NCI-H460 (cell line): ENCODE data around the gene SLC26A11. TPM values are rescaled to one million over a fixed set of nuclear protein-coding genes. Genes with fewer than 3 reads are reported as not detected.

Experiments used
- DNase-seq: peaks from one replicate; pipeline ENCODE4 v3.0.0-alpha.2; 2016; ENCODE audit warnings: low read depth; ENCODE audit errors: extremely low read depth
- total RNA-seq: library from RNA; depleted of rRNA; stranded (reverse); fragments of >200 nt; shearing (Covaris generic); gene quantifications from 2 replicates; pipeline ENCODE4 v1.2.3, GENCODE V29; 2014

SLC26A11 gene
- total RNA-seq, 1 experiment from 2014 or later, result 7.6 TPM

DNA sequence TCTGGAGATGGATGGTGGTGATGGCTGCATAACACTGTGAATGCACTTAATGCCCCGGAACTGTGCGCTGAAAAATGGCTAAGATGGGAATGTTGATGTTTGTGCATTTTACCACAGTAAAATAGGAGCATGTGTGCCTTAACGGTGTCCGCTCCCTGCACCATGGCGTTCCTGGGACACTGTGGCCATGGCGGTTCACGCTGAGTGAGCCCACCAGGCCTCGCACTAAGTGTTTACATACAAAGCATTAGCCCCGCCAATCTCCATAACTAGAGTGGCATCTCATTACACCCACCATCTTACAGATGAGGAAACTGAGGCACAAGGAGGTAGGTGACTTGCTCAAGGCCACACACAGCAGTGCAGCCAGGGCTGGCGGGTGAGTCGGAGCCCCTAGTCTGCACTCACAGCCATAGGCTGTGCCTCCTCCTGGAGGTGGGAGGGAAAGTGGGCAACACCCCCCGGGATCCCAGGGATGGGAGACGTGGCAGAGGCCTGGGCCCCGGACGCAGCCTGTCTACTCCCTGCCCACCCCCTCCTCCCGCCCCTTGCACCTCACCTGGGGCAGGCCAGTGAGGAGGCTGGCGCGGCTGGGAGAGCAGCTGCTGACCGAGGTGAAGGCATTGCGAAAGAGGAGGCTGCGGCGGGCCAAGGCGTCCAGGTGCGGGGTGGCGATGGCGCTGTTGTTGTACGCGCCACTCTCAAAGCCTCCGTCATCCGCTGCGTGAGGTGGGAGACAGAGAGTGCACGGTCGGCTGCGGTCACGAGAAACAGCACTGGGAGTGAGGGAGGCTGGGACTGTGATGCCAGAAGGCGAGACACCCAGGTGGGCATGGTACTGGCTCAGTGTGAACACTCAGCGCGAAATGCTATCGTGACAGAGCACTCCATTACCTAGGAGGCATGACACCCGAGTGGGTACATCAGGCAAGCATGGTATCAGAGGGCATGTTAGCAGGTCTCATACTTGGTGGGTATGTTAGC lies 3.5 kb upstream of the SLC26A11 start:
- no peak for DNase-seq

DNA sequence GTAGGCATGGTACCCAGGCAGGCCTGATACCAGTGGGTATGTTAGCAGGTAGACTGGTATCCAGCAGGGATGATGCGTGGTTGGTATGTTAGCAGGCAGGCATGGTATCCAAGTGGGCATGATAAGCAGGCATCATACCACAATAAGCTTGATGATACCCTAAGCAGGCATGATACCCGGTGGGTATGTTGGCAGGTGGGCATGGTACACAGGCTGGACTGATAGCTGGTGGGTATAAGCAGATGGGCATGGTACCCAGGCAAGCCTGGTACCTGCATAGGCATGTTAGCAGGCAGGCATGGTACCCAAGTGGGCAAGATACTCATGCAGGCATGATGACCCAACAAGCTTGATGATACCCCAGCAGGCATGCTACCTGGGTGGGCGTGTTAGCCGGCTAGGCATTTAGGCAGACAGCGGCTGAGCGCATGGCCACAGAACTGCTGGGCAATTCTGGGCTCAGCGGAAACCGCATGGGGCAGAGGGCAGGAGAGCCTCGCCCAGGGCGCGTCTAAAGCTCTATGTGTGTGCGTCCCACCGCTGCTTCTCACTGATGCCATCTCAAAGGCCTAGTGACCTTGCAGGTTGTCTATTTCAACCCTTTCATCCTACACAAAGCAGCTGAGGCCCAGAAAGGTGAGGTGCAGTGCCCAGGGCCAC lies 2.4 kb upstream of the SLC26A11 start:
- no peak for DNase-seq

DNA sequence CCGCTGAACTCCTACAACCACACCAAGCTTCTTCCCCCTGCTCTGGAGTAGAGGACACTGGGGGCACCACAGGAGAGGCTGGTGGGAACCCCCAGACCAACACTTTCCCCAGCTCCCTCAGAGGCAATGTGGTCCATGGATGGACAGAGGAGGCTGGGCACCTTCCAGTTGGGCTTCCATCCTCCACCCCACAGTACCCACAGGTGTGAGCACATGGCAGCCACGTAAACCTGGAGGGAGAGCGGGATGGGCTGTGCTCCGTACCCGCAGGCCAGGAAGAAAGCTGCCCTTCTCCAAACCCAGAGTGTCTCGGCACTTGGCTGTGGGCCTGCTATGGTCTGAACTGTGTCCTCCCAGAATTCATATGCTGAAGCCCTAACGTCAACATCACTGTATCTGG lies 1.8 kb upstream of the SLC26A11 start:
- no peak for DNase-seq

DNA sequence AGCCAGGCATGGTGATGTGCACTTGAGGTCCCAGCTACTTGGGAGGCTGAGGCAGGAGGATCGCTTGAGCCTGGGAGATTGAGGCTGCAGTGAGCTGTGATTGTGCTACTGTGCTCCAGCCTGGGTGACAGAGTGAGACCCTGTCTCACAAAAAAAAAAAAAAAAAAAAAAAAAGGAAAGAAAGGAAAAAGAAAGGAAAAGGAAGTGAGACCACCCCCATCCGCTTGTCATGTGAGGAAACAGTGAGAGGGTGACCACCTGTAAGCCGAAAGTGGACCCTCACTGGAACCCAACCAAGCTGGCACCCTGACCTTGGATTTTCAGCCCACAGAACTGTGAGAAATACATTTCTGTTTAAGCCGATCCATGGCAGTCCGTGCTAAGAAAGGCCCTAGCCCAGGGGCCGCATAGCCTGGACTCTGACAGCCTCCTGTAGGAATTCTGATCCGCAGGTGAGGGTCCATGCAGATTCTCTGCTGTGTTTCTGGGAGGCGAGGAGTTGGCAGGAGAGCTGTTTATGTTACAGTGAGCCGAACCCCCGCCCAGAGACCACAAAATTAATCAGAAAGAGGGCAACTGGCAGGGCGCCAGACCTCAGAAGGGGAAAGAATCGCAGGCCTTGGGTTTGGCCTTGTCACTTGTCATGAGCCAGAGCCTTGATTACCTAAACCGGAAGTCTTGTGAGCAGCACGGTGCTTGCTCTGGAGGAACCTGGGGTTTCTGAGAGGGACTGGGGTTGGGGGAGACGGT lies 1.0 kb upstream of the SLC26A11 start:
- DNase-seq, result no peak

DNA sequence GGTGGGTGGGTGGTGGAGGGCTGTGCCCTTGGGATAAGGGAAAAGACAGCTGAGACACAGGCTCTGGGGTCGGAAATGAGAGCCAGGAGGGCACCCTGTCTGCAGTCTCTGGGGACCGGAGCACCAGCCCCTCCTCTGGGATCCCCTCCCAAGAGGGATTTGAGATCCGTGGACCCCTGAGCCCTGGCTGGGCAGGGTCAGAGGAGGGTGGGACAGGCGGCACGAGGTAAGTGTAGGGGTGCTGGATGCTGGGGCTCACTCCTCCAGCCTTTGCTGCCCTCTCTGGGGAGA lies 519 bp upstream of the SLC26A11 start:
- DNase-seq, result no peak

DNA sequence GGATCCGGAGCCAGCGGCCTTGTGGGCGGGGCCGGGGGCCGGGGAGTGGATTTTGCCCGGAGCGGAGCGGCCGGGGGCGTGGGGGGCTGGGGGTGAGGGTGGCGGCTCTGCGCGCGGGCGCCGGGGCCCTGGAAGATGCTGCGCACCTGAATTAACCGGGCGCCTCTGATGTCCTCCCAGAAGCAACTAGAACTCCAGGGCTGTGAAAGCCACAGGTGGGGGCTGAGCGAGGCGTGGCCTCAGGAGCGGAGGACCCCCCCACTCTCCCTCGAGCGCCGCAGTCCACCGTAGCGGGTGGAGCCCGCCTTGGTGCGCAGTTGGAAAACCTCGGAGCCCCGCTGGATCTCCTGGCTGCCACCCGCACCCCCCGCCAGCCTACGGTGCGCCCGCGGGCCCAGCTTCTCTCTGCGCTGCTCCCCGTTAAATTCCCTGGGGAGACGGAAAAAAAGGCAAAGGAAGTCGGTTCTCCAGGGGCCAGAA lies 549 bp downstream of the SLC26A11 start:
- no peak for DNase-seq

DNA sequence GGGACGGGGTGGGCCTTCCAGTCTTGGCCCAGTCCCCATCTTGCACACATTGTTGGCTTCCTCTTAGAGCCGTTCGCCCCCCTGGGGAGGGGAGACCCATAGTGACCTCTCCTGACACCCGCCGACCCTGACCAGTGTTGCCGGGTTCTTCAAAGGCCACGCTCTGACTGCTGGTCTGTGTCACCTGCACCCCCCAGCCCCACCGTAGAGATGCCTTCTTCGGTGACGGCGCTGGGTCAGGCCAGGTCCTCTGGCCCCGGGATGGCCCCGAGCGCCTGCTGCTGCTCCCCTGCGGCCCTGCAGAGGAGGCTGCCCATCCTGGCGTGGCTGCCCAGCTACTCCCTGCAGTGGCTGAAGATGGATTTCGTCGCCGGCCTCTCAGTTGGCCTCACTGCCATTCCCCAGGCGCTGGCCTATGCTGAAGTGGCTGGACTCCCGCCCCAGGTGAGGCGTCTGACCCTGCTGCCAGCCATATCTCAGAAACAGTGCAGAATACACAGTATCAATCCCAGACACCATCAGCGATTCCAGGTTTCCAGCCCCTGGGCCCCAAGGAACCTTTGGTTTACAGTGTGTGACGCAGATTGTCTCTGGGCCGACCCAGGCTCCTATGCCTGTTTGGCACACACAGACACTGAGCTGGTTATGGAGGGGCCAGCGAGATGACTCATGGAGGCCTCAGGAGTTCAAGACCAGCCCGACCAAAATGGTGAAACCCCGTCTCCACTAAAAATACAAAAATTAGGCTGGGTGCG lies 1.3 kb downstream of the SLC26A11 start:
- DNase-seq, result no peak

DNA sequence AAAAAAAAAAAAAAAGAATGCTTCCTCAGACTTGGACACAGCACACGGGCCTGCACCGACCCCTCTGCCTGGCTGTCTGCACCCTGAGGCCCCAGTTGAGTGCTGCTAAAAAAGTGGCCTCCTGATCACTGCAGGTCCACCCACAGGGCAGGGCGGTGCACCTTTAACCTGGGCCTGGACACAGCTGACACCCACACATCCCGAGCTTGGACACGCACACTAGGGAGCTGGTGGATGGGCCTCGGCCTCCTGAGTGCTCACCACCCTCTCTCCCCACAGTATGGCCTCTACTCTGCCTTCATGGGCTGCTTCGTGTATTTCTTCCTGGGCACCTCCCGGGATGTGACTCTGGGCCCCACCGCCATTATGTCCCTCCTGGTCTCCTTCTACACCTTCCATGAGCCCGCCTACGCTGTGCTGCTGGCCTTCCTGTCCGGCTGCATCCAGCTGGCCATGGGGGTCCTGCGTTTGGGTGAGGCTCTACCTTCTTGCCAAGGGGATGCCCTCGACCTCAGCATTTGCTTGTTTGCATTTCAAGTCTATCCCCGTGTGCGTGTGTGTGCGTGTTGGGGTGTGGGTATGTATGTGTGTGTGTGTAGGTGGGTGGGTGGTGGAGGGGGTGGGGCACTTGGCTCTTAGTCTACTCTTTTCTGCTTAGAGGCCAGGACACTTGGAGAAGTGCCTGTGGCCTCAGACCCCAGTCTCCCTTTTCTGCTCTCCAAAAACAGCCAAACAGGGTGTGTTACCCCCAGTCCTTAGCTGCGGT lies 2.3 kb downstream of the SLC26A11 start:
- no peak for DNase-seq

DNA sequence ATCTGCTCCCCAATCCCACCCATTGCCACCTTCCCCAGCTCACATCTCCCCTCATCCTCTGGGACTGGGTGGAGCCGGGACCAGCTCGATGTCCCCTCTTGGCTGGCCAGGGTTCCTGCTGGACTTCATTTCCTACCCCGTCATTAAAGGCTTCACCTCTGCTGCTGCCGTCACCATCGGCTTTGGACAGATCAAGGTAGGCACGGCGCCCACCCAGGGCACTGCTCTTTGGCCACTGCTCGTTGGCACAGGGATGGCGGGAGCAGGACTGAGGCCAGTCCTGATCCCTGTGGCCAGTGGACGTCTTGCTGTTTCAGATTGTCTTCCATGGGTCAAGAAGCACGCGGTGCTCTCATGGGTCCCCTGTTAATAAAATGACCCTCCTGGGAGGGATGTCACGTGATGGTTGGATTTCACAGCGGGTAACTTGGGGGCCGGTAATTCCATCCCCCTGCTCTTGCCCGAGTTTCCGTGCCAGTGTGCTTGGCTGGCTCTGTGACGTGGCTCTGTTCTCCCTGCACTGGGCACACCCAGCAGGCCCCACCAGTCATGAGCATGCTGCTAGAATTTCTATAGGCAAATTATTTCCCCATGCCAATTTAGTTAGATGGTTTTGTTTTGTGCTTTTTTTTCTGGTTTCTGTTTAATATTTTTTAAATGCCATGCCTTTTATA lies 3.1 kb downstream of the SLC26A11 start:
- DNase-seq, result no peak

DNA sequence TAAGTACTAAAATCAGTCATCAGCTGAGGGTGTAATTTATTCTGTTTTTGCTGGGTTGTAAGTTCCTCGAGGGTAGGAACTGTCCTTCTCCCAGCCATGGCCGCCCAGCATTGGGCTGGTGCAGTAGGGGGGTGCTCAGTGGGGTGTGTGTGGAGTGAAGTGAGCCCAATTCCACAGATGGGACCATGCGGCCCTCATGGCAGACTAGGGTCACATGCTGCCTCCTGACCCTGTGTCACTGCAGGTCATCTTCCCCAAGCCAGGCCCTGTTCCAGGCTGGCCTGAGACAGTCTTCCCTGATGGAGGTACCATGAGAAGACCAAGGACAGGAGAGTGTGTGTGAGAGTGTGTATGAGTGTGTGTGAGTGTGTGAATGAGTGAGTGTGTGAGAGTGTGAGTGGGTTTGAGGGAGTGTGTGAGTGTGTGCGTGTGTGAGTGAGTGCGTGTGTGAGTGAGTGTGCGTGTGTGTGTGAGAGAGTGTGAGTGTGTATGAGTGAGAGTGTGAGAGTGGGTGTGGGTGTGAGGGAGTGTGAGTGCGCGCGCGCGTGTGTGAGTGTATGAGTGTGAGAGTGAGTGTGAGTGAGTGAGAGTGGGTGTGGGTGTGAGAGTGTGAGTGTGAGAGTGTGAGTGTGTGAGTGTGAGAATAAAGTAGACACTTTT lies 3.7 kb downstream of the SLC26A11 start:
- no peak for DNase-seq

DNA sequence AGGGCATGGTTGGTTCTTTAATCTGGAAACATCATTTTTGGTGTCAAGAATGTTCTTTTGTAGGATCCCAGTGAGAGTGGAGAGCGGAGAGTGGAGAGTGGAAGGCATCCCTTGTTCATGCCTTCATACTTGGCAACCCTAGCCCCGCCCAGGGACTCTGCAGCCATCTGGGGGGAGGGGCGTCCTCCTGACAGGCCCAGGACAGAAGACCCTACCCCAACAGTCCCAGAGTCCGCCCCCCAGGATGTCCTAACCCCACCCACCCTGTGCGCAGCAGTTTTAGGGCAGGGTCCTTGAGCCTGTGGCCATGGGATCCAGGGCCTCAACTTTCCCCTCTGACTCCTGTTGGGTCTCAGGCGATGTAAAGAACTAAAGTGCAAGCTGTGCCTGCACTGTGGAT lies 4.5 kb downstream of the SLC26A11 start:
- DNase-seq, result no peak

DNA sequence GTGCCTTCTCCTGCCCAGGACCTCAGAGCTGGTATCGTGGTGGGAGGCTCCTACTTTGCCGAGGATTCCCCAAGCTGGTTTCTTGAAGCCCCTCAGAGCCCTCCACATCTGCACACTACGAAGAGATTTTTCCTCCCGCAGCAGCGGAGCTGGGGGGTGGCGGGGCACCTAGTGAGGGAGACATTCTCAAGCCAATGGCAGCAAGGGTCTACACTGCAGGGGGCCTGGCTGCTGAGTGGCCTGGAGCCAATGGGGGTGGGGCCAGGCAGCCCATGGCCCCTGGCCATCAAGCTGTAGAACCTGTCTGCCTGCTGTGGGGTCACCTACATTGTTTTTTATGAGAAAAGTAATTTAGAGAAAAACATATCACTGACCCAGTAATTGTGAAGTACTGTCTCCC lies 5.0 kb downstream of the SLC26A11 start:
- DNase-seq, result no peak

DNA sequence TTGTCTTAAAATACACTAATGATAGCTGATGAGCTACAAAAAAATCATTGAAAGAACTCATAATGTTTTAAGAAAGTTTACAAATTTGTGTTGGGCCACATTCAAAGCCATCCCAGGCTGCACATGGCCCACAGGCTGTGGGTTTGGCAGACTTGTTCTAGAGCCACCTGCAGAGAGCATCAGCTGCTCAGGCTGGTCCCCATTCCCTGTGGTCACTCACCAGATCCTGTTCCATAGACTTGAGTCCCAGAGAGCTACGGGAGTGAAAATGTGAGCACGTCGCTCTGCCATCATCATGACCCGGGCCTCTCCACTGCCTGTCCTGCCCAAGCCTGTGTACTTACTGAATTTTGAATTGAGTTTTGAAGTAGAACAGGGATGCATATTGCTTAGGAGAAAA lies 6.9 kb downstream of the SLC26A11 start:
- DNase-seq, result no peak

DNA sequence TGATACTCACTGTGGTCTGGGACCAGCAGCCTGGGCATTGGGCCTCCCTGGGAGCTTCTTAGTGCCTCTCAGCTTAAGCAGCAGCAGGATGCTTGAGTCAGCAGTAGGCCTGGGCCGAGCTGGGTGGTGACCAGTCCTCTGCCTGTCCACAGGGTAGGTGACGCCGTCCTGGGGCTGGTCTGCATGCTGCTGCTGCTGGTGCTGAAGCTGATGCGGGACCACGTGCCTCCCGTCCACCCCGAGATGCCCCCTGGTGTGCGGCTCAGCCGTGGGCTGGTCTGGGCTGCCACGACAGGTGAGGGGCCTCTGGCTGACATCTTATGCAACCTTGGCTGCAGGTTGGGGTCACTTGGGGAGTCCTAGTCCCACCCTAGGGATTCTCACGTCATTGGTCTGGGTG lies 7.4 kb downstream of the SLC26A11 start:
- DNase-seq, result no peak

DNA sequence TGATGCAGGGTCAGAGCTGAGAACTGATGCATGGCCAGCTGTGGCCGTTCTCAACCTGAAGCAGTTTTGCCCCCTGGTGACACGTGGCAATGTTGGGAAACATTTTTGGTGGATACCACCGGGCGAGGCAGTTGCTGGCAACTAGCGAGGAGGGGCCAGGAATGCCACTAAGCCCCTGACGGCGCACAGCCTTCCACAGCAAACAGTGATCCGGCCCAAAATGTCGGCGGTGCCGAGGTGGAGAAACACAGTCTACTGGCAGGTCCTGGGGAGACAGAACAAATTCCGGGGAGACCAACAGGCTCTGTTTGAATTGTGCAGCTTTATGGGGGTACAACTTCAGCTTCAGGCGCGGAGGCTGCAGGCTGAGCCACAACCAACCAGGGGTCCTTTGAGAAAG lies 8.2 kb downstream of the SLC26A11 start:
- no peak for DNase-seq

DNA sequence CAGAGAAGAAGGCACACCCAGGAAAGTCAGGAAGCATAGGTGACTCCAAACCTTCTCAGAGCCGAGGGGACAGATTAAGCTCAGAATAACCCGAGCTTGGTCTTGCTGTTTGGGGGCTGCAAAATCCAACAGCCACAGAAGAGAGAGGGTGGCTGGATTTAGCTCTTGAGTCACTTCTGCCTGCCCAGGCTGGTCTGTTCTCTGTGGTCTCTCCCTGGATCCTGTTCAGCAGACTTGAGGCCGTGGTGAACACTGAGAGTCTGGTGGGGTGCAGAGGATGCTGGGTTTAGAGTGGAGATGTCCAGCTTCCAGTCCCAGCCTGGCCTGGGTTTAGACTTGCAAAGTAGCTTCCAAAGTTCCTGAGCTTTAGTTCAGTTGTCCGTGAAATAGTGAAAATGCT lies 8.8 kb downstream of the SLC26A11 start:
- no peak for DNase-seq

DNA sequence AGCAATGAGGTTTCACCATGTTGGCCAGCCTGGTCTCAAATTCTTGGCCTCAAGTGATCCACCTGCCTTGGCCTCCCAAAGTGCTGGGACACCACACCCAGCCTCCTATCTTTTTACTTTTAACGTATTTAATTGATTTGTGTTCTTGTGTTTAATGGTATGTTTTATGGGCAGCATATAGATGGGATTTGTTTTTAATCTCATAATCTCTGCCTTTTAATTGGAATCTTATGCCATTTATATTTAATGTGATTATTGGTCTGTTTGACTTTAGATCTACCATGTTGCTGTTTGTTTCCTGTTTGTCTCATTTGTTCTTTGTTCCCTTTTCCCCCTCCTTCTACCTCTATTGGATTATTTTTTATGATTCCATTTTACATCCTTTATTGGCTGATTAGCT lies 12.2 kb downstream of the SLC26A11 start:
- no peak for DNase-seq

DNA sequence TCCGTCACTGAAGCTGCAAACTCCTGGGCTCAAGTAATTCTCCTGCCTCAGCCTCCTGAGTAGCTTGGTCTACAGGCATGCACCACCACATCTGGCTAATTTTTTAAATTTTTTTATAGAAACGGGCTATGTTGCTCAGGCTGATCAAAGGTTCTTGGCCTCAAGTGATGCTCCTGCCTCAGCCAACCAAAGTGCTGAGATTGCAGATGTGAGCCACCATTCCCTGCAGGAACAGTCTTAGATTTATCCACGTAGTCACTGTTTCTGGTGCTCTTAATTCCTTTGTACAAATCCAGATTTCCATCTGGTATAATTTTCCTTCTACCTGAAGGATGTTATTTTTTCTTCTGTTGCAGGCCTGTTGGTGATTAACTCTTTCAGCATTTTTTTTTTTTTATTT lies 13.0 kb downstream of the SLC26A11 start:
- DNase-seq, result no peak

DNA sequence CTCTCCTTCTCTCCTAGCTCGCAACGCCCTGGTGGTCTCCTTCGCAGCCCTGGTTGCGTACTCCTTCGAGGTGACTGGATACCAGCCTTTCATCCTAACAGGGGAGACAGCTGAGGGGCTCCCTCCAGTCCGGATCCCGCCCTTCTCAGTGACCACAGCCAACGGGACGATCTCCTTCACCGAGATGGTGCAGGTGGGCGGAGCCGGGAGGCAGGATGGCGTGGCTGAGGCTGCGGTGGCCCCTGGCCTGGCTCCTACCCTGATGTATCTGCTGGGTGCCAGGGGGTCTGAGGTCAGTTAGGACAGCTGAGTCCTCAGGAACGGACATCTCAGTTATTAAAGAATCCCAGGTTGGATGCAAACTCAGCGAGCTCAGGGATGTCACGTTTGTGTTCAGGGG lies 16.7 kb downstream of the SLC26A11 start:
- no peak for DNase-seq
